Naive thymus-derived CD8-positive, alpha-beta T cell (primary cell): ENCODE results near the gene MACROD2. TPM values are rescaled to one million over a fixed set of nuclear protein-coding genes. Genes with fewer than 3 reads are reported as not detected.

Source experiments
- ATAC-seq, 2 donors: fragments of 150-1000 bp; cut with Tn5 transposase in 1 of 2; sonication (Bioruptor Pico), chemical (Tn5 transposase) in 1 of 2; 1 replicate in 1 of 2; 2 replicates in 1 of 2; pipeline ENCODE4 v1.10.0; 2021; ENCODE audit warnings: mild to moderate bottlenecking in 2 of 2, moderate library complexity in 2 of 2
- POLR2A ChIA-PET: fragments of 350-600 bp; sonication (Branson Sonifier 250); formaldehyde crosslinking; loops from one replicate; lab custom pipeline; 2021; ENCODE audit warnings: antibody characterized with exemption; lab: Charles Lee
- DNase-seq, 10 donors: peaks; one replicate each; pipeline versions ENCODE4 v3.0.0 to v3.0.0-alpha.2; 2020 to 2022
- H3K27ac Mint-ChIP-seq, 10 donors: one replicate each; pipeline ENCODE4 v1.8.0; 2020 to 2022; ENCODE audit warnings: mild to moderate bottlenecking in 10 of 10, mixed read lengths in 10 of 10, moderate library complexity in 4 of 10, inconsistent platforms in 1 of 10
- H3K27me3 Mint-ChIP-seq, 5 donors: one replicate each; pipeline ENCODE4 v1.8.0; 2021 to 2022; ENCODE audit warnings: mixed read lengths in 5 of 5
- H3K36me3 Mint-ChIP-seq, 3 donors: one replicate each; pipeline ENCODE4 v1.8.0; 2020 to 2022; ENCODE audit warnings: mixed read lengths in 3 of 3, mild to moderate bottlenecking in 2 of 3, inconsistent platforms in 1 of 3
- H3K4me1 Mint-ChIP-seq, 4 donors: one replicate each; pipeline ENCODE4 v1.8.0; 2021 to 2022; ENCODE audit warnings: mixed read lengths in 4 of 4
- H3K4me3 Mint-ChIP-seq, 10 donors: one replicate each; pipeline ENCODE4 v1.8.0; 2020 to 2022; ENCODE audit warnings: mild to moderate bottlenecking in 10 of 10, mixed read lengths in 10 of 10, moderate library complexity in 6 of 10, inconsistent platforms in 1 of 10
- H3K9me3 Mint-ChIP-seq, 9 donors: one replicate each; pipeline ENCODE4 v1.8.0; 2020 to 2022; ENCODE audit warnings: mixed read lengths in 9 of 9, mild to moderate bottlenecking in 3 of 9, inconsistent platforms in 1 of 9, moderate library complexity in 1 of 9
- polyA plus RNA-seq, 3 donors: library from polyadenylated mRNA; unstranded; fragments of 300-500 nt; fragmentation: Illumina TruSeq; gene quantifications; one replicate each; pipeline ENCODE4 v1.2.3, GENCODE V29; 2021
- total RNA-seq, 8 experiments: library from RNA in 2 of 8; stranded (reverse) in 2 of 8; gene quantifications; one replicate each; pipeline ENCODE4 v1.2.3 and lab custom pipeline; 2021 to 2026

MACROD2 gene
- total and polyA plus RNA-seq, 5 experiments from 2014 or later = 0.18 to 1.1 (median 0.60) TPM; not detected in 2

DNA sequence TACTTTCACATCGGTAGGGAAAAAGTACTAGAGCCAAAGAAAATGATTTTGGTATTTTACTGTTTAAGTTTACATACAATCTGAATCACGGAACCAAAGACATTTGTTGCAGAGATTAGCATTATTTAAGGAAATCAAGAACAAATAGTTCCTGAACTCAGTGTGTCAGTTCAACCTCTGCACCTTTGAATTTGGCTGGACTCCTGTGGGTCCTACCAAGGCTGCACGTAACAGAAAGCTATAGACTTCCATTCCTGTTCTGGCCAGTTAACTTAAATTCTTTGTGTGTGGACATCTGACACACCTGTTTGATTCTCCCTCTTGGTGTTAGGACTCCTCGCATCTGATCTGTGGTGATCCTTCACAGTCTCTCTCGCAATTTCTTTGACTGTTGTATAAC lies 69.6 kb downstream of the MACROD2 start:
- POLR2A ChIA-PET = no interaction called here
- Mint-ChIP-seq H3K27ac (no peak overlapping the region), H3K4me1 (no peaks in the 10 kb centered on the region), H3K36me3 (no peaks in the 10 kb centered on the region), H3K27me3 (peaks cover 0 to 9% (median 0%) of the 10 kb centered on the region in 5 donors), H3K9me3 (no peaks in the 10 kb centered on the region), H3K4me3 (no peak overlapping the region)
- DNase-seq = no peak
- no peak for ATAC-seq

DNA sequence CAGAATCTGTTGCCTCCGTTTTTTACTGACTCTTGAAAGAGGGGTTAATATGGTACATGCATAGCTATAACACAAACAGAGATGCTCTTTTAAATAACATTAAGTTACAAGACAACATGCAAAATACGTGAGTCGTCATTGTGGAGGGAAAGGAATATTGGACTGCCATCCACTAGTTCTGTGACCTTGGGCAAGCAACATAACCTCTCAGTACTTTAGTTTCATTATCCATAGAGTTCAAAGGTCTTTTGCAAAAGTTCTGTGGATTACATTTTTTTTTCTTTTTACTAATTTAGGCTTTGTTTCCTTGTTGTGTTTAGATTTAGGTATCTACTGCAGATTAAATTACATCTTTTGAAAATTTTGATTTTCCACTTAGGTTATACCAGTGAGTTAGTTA lies 70.5 kb downstream of the MACROD2 start:
- no peak for DNase-seq
- Mint-ChIP-seq H3K27me3 (peaks cover 0 to 9% (median 0%) of the 10 kb centered on the region in 5 donors), H3K27ac (no peak overlapping the region), H3K4me1 (no peaks in the 10 kb centered on the region), H3K9me3 (no peaks in the 10 kb centered on the region), H3K4me3 (no peak overlapping the region), H3K36me3 (no peaks in the 10 kb centered on the region)
- no peak for ATAC-seq
- POLR2A ChIA-PET = no interaction called here

DNA sequence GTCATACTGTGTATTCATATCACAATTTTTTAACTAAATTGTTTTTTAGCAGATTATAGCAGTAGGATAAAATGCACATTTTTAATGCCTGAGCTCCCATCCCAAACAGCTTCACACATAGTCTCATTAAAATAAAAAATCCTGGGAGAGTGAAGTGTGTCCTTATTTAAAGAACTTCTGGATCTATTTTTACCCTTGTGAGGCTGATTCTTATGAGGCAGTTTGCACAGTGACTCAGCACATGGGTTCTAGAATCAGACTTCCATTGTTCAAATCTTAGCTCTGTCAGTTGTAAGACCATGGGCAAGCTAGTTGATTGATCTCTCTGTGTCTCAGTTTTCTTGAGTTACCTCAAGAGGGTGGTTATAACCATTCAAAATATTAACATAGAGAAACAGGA lies 72.3 kb downstream of the MACROD2 start:
- ATAC-seq (no peak), DNase-seq (no peak)
- H3K4me1 Mint-ChIP-seq = no peaks in the 10 kb centered on the region
- H3K9me3 Mint-ChIP-seq = peaks cover 0 to 3% (median 0%) of the 10 kb centered on the region in 9 donors
- POLR2A ChIA-PET = no interaction called here
- no peaks in the 10 kb centered on the region for H3K36me3 Mint-ChIP-seq
- no peak overlapping the region for H3K4me3 Mint-ChIP-seq
- peaks cover 0 to 9% (median 0%) of the 10 kb centered on the region in 5 donors for H3K27me3 Mint-ChIP-seq
- H3K27ac Mint-ChIP-seq = no peak overlapping the region

DNA sequence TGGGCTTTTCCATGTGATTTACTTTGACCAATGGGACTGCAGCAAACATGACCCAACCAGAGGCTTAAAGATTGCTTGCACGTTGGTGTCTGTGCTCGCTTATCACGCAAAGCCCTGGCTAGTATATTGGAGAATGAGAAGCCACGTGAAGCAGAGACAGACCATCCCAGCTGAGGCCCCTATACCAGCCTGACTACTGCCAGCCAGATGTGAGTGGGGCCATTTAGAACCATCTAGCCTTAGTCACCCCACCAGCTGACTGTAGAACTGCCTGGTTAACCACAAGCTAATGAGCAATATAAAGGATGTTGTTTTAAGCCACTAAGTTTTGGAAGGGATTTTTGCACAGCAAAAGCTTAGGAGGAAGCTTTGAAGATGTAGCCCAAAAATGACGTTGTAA lies 74.5 kb downstream of the MACROD2 start:
- H3K4me3 Mint-ChIP-seq = no peak overlapping the region
- H3K27ac Mint-ChIP-seq = no peak overlapping the region
- no peak for ATAC-seq
- H3K36me3 Mint-ChIP-seq = no peaks in the 10 kb centered on the region
- no peak for DNase-seq
- no peaks in the 10 kb centered on the region for H3K4me1 Mint-ChIP-seq
- peaks cover 0 to 3% (median 0%) of the 10 kb centered on the region in 9 donors for H3K9me3 Mint-ChIP-seq
- POLR2A ChIA-PET = no interaction called here
- peaks cover 0 to 5% (median 0%) of the 10 kb centered on the region in 5 donors for H3K27me3 Mint-ChIP-seq

DNA sequence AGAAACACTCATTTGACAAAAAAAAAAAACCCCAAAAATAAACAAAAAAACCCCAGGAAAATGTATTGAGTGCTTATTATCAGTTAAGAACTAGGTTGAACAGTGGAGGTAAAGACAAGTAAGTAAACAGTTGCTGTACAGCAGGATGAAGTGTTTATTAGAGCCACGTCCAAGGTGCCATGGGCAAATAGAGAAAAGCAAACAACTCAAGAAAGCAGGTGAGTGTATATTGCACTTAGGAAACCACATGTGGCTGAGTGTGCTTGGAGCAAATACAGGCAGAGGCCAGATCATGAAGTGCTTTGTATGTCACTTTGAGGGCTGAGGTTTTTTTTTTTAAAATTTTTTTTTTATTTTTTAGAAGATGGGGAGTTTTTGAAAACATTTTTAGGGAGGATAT lies 98.3 kb downstream of the MACROD2 start:
- Mint-ChIP-seq H3K27me3 (no peaks in the 10 kb centered on the region), H3K4me3 (no peak overlapping the region), H3K36me3 (no peaks in the 10 kb centered on the region), H3K4me1 (no peaks in the 10 kb centered on the region), H3K9me3 (peaks cover 0 to 10% (median 0%) of the 10 kb centered on the region in 9 donors), H3K27ac (no peak overlapping the region)
- POLR2A ChIA-PET = no interaction called here
- no peak for ATAC-seq
- no peak for DNase-seq

DNA sequence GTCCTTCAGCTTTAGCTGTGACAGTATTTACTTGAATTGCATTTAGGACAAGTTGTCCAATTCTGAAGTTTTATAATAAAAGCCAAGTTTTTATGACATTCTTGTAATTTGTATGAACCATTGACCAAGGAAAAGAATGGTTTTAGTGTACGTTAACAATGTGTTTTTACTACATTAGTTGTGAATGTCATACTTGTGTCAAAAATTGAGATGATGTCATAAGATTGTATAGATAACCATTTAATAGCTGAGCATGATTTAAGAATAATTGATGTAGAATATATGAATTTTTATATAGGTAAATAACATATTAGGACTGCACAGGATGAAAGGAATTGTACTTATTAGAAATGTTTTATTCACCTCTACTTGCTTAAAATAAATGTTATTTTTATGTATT lies 102.9 kb downstream of the MACROD2 start:
- ATAC-seq (no peak), DNase-seq (no peak)
- Mint-ChIP-seq H3K36me3 (no peaks in the 10 kb centered on the region), H3K4me3 (no peak overlapping the region), H3K27ac (no peak overlapping the region), H3K9me3 (peaks cover 0 to 6% (median 0%) of the 10 kb centered on the region in 9 donors), H3K27me3 (no peaks in the 10 kb centered on the region), H3K4me1 (no peaks in the 10 kb centered on the region)
- POLR2A ChIA-PET = no interaction called here

DNA sequence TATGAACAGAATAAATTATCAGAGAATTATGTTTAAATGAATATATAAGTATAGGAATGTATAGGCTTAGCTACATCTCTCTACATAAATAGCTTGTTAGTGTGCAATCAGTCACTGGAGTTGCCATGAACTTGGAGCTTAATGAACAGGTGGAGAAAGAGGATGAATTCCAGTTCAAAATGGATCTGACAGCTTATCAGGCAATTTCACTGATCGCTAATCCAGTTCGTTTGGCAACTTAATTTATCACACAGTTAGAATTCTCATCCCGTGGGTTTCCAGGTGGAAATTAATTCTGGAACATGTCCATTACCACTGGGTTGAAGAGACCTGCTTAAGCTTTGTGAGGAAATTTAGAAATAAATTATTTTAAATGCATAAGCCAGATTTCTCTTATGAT lies 118.1 kb downstream of the MACROD2 start:
- no peak overlapping the region for H3K4me3 Mint-ChIP-seq
- H3K36me3 Mint-ChIP-seq = no peaks in the 10 kb centered on the region
- H3K27me3 Mint-ChIP-seq = no peaks in the 10 kb centered on the region

DNA sequence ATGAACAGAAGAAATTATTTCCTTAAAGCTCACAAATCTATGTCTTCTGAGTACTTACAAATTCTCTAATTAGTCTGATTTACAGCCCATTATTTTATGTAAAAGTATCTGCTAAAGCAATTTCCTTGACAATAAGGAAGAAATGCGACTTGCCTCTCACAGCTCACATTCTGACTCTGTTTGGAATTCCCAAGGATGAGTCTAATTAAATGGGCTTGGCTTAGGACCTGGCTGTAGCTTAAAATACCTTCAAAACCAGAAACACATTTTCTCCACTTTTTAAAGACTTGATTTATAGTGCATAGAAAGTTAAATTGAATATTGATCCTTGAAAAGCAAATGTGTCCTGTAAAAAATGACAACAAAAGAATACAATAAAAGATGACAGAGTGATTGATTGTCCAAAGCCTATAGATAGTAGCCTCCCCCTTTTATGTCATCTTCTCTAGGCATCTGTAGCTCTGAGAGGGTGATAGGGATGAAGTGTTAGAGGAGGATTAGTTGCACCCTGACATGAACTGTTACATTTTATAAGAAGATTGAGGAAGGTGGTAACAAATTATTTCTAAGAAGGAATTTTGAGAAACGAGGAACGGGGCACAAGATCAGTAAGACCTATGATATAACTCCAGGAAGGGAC lies 118.9 kb downstream of the MACROD2 start:
- no peak for ATAC-seq
- H3K27ac Mint-ChIP-seq = no peak overlapping the region
- peaks cover under 1 to 36% (median 9%) of the 10 kb centered on the region in 9 donors for H3K9me3 Mint-ChIP-seq
- no peak overlapping the region for H3K4me3 Mint-ChIP-seq
- no peaks in the 10 kb centered on the region for H3K4me1 Mint-ChIP-seq
- H3K36me3 Mint-ChIP-seq = no peaks in the 10 kb centered on the region
- POLR2A ChIA-PET = no interaction called here
- DNase-seq = no peak
- H3K27me3 Mint-ChIP-seq = no peaks in the 10 kb centered on the region

More for the DNA sequence above, 118.1 kb downstream of the MACROD2 start:
- ATAC-seq = no peak
- POLR2A ChIA-PET = no interaction called here
- DNase-seq = no peak
- H3K4me1 Mint-ChIP-seq = no peaks in the 10 kb centered on the region
- peaks cover 2 to 44% (median 12%) of the 10 kb centered on the region in 9 donors for H3K9me3 Mint-ChIP-seq
- H3K27ac Mint-ChIP-seq = no peak overlapping the region

DNA sequence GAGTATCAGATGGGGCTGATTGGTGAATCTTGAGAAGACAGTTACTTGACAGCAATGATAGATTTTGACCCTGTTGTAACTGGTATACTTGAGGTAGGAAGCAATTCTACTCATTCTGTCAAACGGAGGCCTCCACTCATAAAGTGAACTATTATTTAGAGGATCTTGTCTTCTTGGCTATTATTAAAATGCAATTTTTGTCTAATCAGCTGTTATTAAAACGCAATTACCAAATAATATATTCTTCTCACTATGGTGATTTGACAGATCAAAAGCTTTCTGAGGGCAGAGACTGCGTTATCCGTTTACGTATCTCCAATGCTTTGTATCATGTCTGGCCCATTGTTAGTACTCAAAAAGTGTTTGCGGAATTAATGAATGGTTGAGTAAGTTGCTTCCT lies 120.7 kb downstream of the MACROD2 start:
- H3K27ac Mint-ChIP-seq = no peak overlapping the region
- no peak overlapping the region for H3K4me3 Mint-ChIP-seq
- H3K27me3 Mint-ChIP-seq = no peaks in the 10 kb centered on the region
- POLR2A ChIA-PET = no interaction called here
- no peaks in the 10 kb centered on the region for H3K36me3 Mint-ChIP-seq
- DNase-seq (no peak), ATAC-seq (no peak)
- peaks cover 0 to 22% (median 4%) of the 10 kb centered on the region in 9 donors for H3K9me3 Mint-ChIP-seq
- H3K4me1 Mint-ChIP-seq = no peaks in the 10 kb centered on the region

DNA sequence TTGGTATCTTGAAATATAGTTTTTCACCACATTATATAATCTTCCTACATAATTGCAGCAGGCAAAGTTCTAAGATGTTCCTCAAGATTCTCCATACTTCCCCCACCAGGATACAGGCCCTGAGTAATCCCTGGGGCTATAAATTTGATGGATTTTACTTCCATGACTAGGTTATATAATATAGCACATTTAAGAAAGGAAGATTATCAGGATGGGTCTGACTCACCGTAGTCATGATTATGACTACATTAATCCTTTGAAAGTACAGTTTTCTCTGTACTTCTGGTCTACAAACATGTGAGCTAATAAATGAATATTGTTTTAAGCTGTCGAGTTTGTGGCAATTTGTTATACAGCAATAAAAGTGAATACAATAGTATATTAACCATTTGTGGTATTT lies 122.5 kb downstream of the MACROD2 start:
- no peaks in the 10 kb centered on the region for H3K4me1 Mint-ChIP-seq

DNA sequence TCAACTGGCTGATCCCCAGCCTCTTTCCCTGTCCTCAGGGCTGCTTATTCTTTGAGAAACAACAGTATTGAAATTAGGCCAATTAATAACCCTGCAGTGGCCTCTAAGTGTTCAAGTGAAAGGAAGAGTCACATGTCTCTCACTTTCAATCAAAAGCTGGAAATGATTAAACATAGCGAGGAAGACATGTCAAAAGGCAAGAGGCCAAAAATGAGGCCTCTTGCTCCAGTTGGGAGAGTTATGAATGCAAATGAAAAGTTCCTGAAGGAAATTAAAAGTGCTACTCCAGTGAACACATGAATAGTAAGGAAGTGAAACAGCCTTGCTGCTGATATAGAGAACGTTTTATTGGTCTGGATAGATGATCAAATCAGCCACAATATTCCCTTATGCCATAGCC lies 131.5 kb downstream of the MACROD2 start:
- ATAC-seq = no peak
- POLR2A ChIA-PET = no interaction called here
- H3K4me3 Mint-ChIP-seq = no peak overlapping the region
- H3K4me1 Mint-ChIP-seq = peaks cover 0 to 3% (median 0%) of the 10 kb centered on the region in 4 donors
- DNase-seq = no peak
- no peak overlapping the region for H3K27ac Mint-ChIP-seq
- peaks cover 0 to 19% (median 4%) of the 10 kb centered on the region in 9 donors for H3K9me3 Mint-ChIP-seq
- no peaks in the 10 kb centered on the region for H3K36me3 Mint-ChIP-seq
- peaks cover 0 to 1% (median 0%) of the 10 kb centered on the region in 5 donors for H3K27me3 Mint-ChIP-seq

More for the DNA sequence above, 122.5 kb downstream of the MACROD2 start:
- POLR2A ChIA-PET = no interaction called here
- Mint-ChIP-seq H3K27ac (no peak overlapping the region), H3K36me3 (no peaks in the 10 kb centered on the region), H3K9me3 (peaks cover 0 to 12% (median 4%) of the 10 kb centered on the region in 9 donors), H3K27me3 (no peaks in the 10 kb centered on the region), H3K4me3 (no peak overlapping the region)
- DNase-seq = no peak
- ATAC-seq = no peak

DNA sequence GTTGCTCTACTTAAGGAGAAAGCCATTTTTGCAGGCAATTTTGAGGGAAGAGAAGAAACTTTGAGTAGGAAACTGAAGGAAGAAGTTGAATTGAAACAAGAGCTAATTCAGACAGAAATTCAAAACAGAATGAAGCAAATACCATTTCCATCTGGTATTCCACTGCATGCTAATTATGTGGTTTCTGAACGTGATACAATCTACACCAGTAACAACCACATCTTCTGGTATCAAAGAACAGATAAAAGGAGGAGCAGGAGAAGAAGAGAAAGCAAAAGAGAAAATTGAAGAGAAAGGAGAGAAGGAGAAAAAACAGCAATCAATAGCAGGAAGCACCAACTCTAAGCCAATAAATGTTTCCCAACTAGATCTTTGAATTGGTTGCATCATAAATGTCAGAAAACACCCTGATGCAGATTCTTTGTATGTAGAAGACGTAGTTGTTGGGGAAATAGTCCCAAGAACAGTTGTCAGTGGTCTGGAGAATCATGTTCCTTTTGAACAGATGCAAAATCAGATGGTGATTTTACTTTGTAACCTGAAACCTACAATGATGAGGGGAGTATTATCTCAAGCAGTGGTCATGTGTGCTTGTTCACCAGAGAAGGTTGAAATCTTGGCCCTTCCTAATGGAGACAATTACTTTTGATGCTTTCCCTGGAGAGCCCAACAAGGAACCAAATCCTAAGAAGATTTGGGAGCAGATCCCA lies 132.4 kb downstream of the MACROD2 start:
- DNase-seq = no peak
- H3K27me3 Mint-ChIP-seq = peaks cover 0 to 1% (median 0%) of the 10 kb centered on the region in 5 donors
- H3K27ac Mint-ChIP-seq = no peak overlapping the region
- POLR2A ChIA-PET = no interaction called here
- no peak overlapping the region for H3K4me3 Mint-ChIP-seq
- ATAC-seq = no peak
- H3K4me1 Mint-ChIP-seq = peaks cover 0 to 3% (median 0%) of the 10 kb centered on the region in 4 donors
- H3K9me3 Mint-ChIP-seq = peaks cover 0 to 19% (median 4%) of the 10 kb centered on the region in 9 donors
- H3K36me3 Mint-ChIP-seq = no peaks in the 10 kb centered on the region

DNA sequence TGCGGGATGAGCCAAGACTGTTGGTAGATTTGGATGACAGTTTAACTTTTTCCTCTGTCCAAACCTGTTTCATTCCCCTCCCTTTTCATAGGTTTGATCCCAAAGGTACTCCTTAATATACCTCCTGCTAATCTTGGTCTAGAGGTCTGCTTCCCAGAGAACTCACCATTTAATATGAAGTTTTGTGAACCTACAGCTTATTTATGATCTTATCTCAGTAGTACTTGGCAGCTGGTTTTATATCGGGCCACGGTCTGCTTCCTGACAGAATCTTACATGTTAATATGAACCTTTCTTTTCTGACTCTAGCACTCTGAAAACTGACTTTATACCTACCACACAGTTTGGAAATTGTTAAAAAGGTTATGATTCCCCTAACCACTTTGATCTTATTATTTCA lies 138.7 kb downstream of the MACROD2 start:
- Mint-ChIP-seq H3K27me3 (peaks cover 0 to under 1% (median 0%) of the 10 kb centered on the region in 5 donors), H3K4me3 (no peak overlapping the region), H3K36me3 (no peaks in the 10 kb centered on the region), H3K4me1 (no peaks in the 10 kb centered on the region), H3K9me3 (peaks cover 0 to 8% (median 4%) of the 10 kb centered on the region in 9 donors), H3K27ac (no peak overlapping the region)
- no peak for DNase-seq
- ATAC-seq = no peak
- POLR2A ChIA-PET = no interaction called here
